COLO668 (cell line): ENCODE measurements around the gene FCER2.
"Not testable (repeated sequence)": the region's sequence is repeated elsewhere in the genome, so short reads cannot be mapped to it uniquely, and the experiment has no call there.

Experiments used
- DNase-seq: peaks from one replicate; lab custom pipeline; 2025; ENCODE audit not compliant: unreplicated experiment; lab: John Stamatoyannopoulos, UW

The FCER2 gene

GRCh38 chr19:7650148-7650547, 51.8 kb downstream of the FCER2 start:
- DNase-seq: no peak

DNA sequence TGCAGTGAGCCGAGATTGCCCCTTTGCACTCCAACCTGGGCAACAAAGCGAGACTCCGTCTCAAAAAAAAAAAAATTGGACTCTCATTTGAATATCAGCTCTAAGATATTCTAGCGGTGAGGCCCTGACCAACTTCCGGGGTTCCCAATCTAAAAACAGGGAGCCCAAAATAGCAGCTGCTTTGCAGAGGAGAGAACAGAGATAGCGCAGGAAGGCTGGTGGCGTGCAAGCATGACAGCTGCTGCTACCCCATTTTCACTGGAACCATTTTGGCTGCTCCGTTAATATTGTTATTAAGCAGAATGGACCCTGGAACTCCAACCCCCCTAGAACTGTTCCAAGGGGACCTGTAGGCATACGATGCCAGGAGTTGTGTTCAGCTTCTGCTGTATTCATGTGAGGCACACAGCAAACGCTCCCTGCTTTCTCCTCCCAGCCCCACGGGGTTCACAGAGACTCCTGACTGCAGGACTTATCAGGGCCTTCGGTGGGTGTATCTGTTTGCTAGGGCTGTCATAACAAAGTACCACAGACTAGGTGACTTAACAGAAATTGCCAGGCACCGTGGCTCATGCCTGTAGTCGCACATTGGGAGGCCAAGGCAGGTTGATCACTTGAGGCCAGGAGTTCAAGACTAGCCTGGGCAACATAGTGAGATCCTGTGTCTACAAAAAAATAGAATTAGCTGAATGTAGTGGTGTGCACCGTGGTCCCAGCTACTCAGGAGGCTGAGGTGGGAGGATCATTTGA, 53.5 kb downstream of the FCER2 start:
- no peak for DNase-seq

- no peak for DNase-seq
These were observed 54.8 kb downstream of the FCER2 start for GRCh38 chr19:7647156-7647555.

GRCh38 chr19:7646426-7646700, 55.6 kb downstream of the FCER2 start:
- no peak for DNase-seq

GRCh38 chr19:7645656-7646425, 56.1 kb downstream of the FCER2 start:
- no peak for DNase-seq

DNA sequence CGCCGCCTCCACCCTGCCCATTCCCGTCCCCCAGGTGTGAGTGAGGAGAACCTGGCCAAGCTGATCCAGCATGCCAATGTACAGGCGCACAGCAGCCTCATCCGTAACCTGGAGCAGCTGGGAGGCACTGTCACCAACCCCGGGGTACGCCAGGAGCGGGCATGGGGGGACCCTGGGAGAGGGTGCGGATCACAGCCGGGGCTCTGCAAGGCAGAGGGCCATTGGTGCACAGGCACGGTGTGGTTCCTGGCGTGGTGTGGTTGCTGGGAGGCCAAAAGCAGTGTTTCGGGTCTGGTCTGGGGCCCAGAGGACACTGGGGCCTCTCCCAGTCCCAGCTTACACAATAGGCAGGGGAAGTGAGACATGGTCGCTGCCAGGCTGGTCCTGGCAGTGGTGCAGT, 56.8 kb downstream of the FCER2 start:
- no peak for DNase-seq

DNA sequence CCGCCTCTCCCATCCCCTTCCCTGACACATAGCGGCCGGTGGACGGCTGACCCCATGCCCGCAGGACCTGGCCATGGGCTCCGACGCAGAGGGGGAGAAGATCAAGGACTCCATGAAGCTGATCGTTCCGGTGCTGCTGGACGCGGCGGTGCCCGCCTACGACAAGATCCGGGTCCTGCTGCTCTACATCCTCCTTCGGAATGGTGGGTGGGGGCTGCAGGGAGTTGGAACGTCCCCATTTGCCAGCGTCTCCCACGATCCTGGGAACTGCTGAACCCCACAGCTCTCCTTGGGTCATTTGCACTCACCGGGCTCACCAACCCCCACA, 57.4 kb downstream of the FCER2 start:
- no peak for DNase-seq

- not testable (repeated sequence) for DNase-seq
These were observed 58.0 kb downstream of the FCER2 start for GRCh38 chr19:7643629-7644549.

- no peak for DNase-seq
These were observed 58.9 kb downstream of the FCER2 start for GRCh38 chr19:7643031-7643415.

DNA sequence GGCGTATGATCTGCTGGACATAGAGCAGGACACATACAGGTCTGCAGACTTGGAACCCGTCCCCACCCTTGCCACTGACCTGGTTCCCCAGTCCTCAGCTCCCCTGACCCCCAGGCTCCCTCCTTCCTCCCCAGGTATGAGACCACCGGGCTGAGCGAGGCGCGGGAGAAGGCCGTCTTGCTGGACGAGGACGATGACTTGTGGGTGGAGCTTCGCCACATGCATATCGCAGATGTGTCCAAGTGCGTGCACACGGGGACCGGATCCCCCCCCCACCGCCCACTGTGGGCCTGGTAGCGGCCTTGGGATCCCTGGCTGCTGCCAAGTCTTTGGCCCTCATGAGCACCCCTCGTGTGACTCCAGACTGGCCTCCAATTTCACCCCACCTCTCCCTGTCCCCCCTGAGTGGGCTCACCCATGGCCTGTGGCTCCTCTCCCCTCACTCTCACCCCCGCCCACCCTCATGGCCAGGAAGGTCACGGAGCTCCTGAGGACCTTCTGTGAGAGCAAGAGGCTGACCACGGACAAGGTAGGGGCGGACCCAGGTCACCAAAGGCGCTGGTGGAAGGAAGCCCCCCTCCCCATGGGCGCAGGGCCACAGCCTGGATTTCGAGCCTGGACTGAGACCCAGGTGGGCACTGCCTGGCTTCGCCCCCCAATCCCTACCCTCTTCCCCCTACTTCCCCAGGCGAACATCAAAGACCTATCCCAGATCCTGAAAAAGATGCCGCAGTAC, 59.5 kb downstream of the FCER2 start:
- DNase-seq: no peak

GRCh38 chr19:7641290-7642276, 60.3 kb downstream of the FCER2 start:
- no peak for DNase-seq

DNA sequence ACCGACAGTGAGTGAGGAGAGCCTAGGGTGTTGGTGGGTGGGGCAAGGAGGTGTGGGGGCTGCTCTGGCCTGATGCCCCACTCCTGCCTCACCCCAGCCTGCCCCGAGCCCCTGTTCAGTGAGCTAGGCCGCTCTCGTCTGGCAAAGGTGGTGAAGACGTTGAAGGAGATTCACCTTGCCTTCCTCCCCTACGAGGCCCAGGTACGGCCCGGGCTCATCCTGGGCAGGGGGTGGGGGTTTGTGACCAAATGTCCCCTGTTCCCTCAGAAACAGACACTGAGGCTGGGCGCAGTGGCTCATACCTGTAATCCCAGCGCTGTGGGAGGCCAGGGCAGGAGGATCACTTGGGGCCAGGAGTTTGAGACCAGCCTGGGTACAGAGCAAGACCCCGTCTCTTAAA, 61.1 kb downstream of the FCER2 start:
- DNase-seq: no peak

DNA sequence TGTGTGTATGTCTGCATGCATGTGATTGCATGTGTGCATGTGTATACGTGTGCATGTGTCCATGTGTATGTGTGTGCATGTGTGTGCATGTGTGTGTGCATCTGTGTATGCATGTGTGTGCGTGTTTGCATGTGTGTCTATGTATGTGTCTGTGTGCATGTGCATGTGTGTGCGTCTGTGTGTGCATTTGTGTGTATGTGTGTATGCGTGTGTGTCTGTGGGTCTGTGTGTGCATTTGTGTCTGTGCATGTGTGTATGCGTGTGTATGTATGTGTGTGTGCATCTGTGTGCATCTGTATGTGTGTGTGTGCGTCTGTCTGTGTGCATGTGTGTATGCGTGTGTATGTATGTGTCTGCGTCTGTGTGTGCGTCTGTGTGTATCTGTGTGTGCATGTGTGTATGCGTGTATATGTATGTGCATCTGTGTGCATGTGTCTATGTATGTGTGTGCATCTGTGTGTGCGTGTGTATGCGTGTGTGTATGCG, 62.0 kb downstream of the FCER2 start:
- DNase-seq: no peak

DNA sequence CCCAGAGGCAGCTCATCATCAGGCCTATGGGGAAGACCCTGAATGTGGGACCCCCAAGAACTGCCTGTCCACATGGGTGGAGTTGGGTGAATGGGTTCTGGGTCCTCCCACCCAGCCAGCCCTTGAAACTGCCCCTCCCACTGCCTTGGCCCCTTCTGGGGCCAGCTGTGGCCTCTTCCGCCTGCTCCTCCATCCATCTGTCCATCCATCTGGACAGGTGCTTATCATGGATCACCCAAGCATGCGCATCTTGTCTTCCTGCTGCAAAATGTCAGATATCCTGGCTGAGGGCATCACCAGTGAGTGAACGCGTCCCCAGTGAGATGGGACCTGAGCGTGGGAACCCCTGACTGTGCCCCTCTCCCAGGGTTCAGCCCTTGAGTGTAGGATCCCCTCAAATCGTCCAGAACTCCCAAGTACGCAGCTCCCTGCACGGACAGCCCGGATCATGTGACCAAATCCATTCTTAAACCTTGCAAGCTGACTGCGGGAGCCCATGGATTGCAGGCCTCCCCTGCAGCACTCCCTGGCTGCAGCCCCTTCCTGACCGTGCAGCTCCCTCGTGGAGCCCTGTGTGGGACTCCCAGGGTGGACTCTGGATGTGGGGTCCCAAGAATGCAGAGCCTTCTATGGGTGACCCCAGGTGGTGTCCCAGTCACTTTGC, 63.0 kb downstream of the FCER2 start:
- DNase-seq: no peak
